IPS-NIHi7 (cell line): ENCODE measurements around the gene BHLHE40.

Experiments used
- DNase-seq: peaks from one replicate; pipeline ENCODE4 v3.0.0; 2012; ENCODE audit warnings: mixed read lengths; ENCODE audit errors: extremely low spot score

The BHLHE40 gene

GRCh38 chr3:4983739-4984510 lies 4.7 kb downstream of the BHLHE40 start:
- no peak for DNase-seq

DNA sequence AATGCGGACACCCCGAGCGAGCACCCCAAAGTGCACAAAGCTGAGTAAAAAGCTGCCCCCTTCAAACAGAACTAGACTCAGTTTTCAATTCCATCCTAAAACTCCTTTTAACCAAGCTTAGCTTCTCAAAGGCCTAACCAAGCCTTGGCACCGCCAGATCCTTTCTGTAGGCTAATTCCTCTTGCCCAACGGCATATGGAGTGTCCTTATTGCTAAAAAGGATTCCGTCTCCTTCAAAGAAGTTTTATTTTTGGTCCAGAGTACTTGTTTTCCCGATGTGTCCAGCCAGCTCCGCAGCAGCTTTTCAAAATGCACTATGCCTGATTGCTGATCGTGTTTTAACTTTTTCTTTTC lies 5.3 kb downstream of the BHLHE40 start:
- DNase-seq: no peak

DNA sequence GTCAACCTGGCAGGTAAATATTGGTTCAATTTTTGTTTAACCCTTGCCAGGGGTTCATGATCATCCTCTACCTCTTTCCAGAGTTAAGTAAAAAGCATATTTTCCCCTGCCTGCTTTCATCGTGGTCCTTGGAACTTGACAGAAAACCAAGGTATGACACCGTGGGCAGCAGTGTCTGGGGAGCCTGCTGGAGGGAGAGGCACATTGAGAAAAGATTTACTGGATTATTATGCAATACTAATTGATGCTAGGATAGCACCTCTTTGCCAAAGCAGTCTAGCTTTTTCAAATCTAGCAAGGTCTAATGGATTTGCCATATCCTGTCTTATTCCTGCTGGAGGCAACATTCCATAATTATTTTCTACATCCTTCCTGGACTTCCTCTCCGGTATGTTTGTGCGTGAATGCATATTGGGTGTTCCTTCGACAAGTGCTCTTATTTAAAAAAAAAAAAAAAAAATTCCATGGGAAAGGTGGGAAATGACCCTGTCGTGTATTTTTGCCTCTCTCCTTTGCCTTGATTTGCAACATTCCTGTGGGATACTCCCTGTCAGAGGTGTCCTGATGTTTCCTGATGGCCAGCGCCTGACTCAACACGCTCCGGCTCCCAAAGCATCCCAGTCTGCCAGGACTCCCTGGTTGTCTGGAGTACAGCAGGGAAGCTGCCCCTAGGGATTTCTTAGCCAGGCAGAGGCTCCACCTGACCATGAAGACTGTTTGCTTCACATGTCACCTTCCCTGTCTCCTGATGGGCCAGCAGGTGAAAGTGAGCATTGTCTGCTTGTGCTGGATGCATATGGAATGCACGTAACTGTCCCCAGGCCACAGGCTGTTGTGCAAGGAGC lies 6.3 kb downstream of the BHLHE40 start:
- no peak for DNase-seq

GRCh38 chr3:4986175-4986781 lies 7.0 kb downstream of the BHLHE40 start:
- DNase-seq: no peak

- peak; percentile 84 for DNase-seq
Measured at GRCh38 chr3:4986782-4987537, 7.7 kb downstream of the BHLHE40 start.

GRCh38 chr3:4987538-4988296 lies 8.5 kb downstream of the BHLHE40 start:
- DNase-seq: no peak

GRCh38 chr3:4988983-4989834 lies 10.0 kb downstream of the BHLHE40 start:
- DNase-seq: no peak

DNA sequence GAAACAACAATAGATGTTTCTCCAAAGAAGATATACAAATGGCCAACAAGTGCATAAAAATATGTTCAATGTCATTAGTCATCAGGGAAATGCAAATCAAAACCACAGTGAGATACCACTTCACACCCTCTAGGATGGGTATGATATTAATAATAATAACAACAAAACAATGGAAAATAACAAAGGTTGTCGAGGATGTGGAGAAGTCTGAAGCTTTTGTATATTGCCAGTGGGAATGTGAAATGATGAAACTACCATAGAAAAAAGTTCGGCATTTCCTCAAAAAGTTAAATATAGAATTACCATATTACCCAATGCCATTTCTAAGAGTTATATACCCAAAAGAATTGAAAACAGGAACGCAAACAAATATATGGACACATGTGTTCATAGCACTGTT lies 10.8 kb downstream of the BHLHE40 start:
- no peak for DNase-seq

DNA sequence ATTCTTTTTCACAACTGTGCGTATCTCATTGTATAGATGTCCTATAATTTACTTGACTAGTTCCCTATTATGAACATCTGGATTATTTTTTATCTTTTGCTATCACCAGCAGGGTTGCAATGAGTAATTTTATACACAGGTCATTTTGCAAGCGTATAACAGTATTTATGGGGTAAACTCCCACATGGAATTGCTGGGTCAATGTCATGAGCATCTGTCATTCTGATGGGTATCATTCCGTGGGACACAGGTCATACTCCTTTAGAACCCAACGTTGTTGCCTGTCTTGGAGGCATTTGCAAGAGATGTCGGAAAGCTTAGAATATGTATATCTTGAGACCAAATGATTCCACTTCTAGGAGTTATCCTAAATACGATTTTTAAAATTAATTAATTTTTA lies 12.9 kb downstream of the BHLHE40 start:
- DNase-seq: no peak

GRCh38 chr3:4993276-4994143 lies 14.3 kb downstream of the BHLHE40 start:
- no peak for DNase-seq

- no peak for DNase-seq
Measured at GRCh38 chr3:4994144-4994730, 15.0 kb downstream of the BHLHE40 start.

DNA sequence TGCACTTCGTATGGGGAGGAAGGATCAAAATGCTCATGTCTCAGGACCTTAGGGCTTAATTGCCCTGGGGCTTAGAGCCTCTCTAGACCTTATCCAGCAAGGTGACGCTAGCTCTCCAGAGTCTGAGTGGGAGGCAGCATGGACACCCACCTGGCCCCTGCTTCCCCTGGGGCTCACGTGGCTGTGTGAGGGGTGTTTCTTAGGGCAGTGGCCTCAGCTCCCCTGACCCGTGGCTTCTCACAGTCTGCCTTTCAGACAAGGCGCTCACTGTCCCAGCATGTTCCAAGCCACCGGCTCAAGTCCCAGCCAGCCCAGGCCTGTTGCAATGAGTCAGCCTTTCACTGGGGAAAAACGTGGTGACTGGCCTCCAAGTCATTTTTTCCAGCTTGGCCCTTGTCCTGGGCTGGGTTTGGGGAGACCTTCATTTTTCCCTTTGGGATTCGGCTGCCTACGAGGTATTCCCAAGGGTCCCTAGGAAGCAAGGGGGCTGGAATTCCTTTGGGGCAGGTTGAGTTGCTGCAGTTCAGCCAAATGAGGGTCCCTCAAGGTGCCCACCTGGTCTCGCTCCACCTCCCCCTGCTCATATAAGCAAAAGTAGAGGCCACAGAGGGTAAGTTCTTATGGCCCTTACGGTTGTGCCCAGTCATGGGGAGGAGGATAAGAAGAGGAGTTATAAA lies 15.7 kb downstream of the BHLHE40 start:
- no peak for DNase-seq

DNA sequence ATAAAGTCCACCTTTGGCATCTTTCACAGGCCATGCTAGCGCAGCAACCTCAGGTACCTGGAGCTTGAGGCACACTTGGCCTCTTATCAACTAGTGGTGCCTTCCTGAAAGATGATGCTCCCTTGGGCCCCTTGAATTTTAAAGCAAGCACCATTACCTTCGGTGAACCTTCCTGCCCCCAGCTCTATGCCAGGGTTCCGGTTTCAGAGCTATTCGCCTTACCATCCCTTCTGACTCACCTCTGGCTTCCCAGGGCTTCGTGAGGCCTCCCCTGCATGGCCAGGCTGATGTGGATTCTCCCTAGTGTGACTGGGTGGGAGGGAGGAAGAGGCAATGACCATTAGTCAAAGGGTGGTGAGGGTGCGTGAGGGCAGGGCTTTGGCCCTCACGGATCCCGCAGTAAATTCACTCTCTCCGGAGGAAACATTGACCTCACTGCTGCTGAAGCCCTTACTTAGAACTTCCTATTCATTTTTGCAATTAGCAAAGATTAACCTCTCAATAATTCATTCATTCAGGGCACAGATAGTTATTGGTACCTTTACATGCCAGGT lies 16.3 kb downstream of the BHLHE40 start:
- DNase-seq: no peak

GRCh38 chr3:4996223-4996765 lies 17.1 kb downstream of the BHLHE40 start:
- DNase-seq: no peak

DNA sequence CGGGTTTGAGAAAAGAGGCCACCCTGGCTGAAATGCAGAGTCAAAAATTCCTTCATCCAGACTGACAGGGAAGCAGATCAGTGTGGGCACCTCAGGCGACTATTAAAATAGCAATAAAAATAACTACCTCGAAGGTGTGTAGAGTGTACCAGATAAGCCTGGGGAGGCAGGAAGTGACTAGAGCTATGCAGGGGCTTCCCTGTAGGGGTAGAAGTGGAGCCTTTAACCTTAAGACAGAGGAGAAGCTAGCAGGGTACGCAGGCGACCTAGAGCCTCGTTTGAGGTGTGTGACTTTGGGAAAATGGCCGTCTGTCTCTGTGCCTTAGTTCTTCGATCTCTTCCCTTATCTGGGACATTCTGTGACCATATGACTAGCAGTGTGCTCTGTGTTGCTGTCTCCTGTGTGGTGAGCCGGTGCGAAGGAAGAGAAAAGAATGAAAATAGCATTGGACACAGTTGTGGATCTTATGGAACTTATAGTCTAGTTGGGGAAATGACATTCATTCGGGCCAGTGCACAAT lies 17.6 kb downstream of the BHLHE40 start:
- no peak for DNase-seq

DNA sequence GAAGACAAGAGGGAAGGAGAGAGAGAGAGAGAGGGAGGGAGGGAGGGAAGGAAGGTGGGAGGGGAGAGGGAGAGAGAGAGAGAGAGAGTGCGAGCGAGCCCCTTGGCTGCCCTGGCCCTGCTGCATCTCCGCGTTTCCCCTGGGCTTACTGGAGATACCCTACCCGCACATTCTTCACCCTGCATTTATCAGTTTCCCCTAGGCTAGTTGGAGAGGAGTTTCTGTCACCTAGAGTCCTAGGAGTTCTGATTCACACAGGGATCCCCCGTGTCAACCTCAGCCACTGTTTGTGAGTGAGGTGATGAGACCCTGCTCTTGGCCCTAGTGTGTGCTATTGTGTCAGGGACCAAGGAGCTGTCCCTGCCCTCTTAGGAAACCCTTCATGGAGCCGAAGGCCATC lies 18.7 kb downstream of the BHLHE40 start:
- no peak for DNase-seq

GRCh38 chr3:4999531-5000184 lies 20.4 kb downstream of the BHLHE40 start:
- DNase-seq: no peak
